ENCODE results near the gene CORIN.

The CORIN gene

GRCh38 chr4:47790105-47790504, 47.8 kb downstream of the CORIN start:
- Histone ChIP-seq H4K20me1 (ENCODE audit: insufficient read depth, low read length) (no peaks in the 10 kb centered on the region), H2AFZ (ENCODE audit: low read depth, low read length) (no peak overlapping the region), H3K36me3 (replicated peaks; ENCODE audit: low read depth, low read length) (no peaks in the 10 kb centered on the region), H3K4me3 (ENCODE audit: low read length) (no peak overlapping the region), H3K9ac (ENCODE audit: low read length) (no peak overlapping the region), H3K27ac (ENCODE audit: low read length) (no peak overlapping the region), H3K79me2 (ENCODE audit: low read length) (no peaks in the 10 kb centered on the region), H3K4me1 (ENCODE audit: low read length) (peaks cover 16% of the 10 kb centered on the region), H3K4me2 (ENCODE audit: low read length) (no peak overlapping the region), H3K27me3 (ENCODE audit: low read depth, low read length) (no peaks in the 10 kb centered on the region), H3K9me3 (ENCODE audit: insufficient read depth, low read length) (no peaks in the 10 kb centered on the region)
- TF ChIP-seq EZH2phosphoT487 (IDR thresholded peaks at IDR 0.05; ENCODE audit: low read depth), result no peak
- no peak for TF ChIP-seq CTCF (IDR thresholded peaks at IDR 0.05; ENCODE audit: low read depth, low read length)

- Histone ChIP-seq H3K4me3 (ENCODE audit: low read length) (no peak overlapping the region), H3K79me2 (ENCODE audit: low read length) (no peaks in the 10 kb centered on the region), H3K27me3 (ENCODE audit: low read depth, low read length) (no peaks in the 10 kb centered on the region), H2AFZ (ENCODE audit: low read depth, low read length) (no peak overlapping the region), H3K9ac (ENCODE audit: low read length) (no peak overlapping the region), H3K9me3 (ENCODE audit: insufficient read depth, low read length) (no peaks in the 10 kb centered on the region), H3K27ac (ENCODE audit: low read length) (no peak overlapping the region), H3K4me1 (ENCODE audit: low read length) (peaks cover 16% of the 10 kb centered on the region), H3K36me3 (replicated peaks; ENCODE audit: low read depth, low read length) (no peaks in the 10 kb centered on the region), H3K4me2 (ENCODE audit: low read length) (no peak overlapping the region), H4K20me1 (ENCODE audit: insufficient read depth, low read length) (no peaks in the 10 kb centered on the region)
- TF ChIP-seq CTCF (IDR thresholded peaks at IDR 0.05; ENCODE audit: low read depth, low read length) (no peak), EZH2phosphoT487 (IDR thresholded peaks at IDR 0.05; ENCODE audit: low read depth) (no peak)
Measured at GRCh38 chr4:47788126-47788525, 49.7 kb downstream of the CORIN start.

- no peaks in the 10 kb centered on the region for H3K27me3 ChIP-seq (ENCODE audit: low read depth, low read length)
- H2AFZ ChIP-seq (ENCODE audit: low read depth, low read length), result no peak overlapping the region
- H3K79me2 ChIP-seq (ENCODE audit: low read length), result no peaks in the 10 kb centered on the region
- TF ChIP-seq CTCF (IDR thresholded peaks at IDR 0.05; ENCODE audit: low read depth, low read length), result no peak
- no peak for TF ChIP-seq EZH2phosphoT487 (IDR thresholded peaks at IDR 0.05; ENCODE audit: low read depth)
- H4K20me1 ChIP-seq (ENCODE audit: insufficient read depth, low read length), result no peaks in the 10 kb centered on the region
- no peak overlapping the region for H3K4me3 ChIP-seq (ENCODE audit: low read length)
- H3K9ac ChIP-seq (ENCODE audit: low read length), result no peak overlapping the region
- no peaks in the 10 kb centered on the region for H3K9me3 ChIP-seq (ENCODE audit: insufficient read depth, low read length)
- no peak overlapping the region for H3K4me2 ChIP-seq (ENCODE audit: low read length)
- peaks cover 9% of the 10 kb centered on the region for H3K4me1 ChIP-seq (ENCODE audit: low read length)
- H3K36me3 ChIP-seq (replicated peaks; ENCODE audit: low read depth, low read length), result no peaks in the 10 kb centered on the region
- H3K27ac ChIP-seq (ENCODE audit: low read length), result no peak overlapping the region
Measured at GRCh38 chr4:47786958-47787370, 50.9 kb downstream of the CORIN start.

DNA sequence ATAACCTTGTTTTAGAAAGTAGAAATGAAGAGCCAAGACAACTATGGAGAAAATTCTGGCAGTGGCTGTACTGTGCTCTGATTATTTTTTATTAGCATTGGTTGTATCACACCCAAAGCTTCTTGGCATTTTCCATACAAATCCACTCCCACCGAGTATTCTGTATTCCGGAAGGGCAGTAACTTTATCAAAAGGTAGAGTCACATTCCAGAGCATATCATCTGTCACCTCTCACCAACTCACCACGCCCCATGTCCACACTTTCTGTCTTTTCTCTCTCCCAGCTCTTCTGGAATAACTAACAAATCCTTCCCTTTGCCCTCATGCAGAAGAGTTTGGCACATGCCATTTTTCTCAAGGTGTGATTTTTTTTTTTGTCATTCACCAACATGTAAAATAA, 52.7 kb downstream of the CORIN start:
- no peak for TF ChIP-seq EZH2phosphoT487 (IDR thresholded peaks at IDR 0.05; ENCODE audit: low read depth)
- TF ChIP-seq CTCF (IDR thresholded peaks at IDR 0.05; ENCODE audit: low read depth, low read length), result no peak
- Histone ChIP-seq H3K9me3 (ENCODE audit: insufficient read depth, low read length) (no peaks in the 10 kb centered on the region), H3K4me1 (ENCODE audit: low read length) (peaks cover 5% of the 10 kb centered on the region; the same call in 1 of the 2 replicates), H3K79me2 (ENCODE audit: low read length) (no peaks in the 10 kb centered on the region), H3K36me3 (replicated peaks; ENCODE audit: low read depth, low read length) (no peaks in the 10 kb centered on the region), H2AFZ (ENCODE audit: low read depth, low read length) (no peak overlapping the region), H3K27ac (ENCODE audit: low read length) (no peak overlapping the region), H3K4me3 (ENCODE audit: low read length) (no peak overlapping the region), H3K4me2 (ENCODE audit: low read length) (no peak overlapping the region), H3K9ac (ENCODE audit: low read length) (no peak overlapping the region), H4K20me1 (ENCODE audit: insufficient read depth, low read length) (no peaks in the 10 kb centered on the region), H3K27me3 (ENCODE audit: low read depth, low read length) (no peaks in the 10 kb centered on the region)
